Measurements from ENCODE around the gene ZNF791.

The ZNF791 gene

GRCh38 chr19:12581100-12581499 lies 29.6 kb upstream of the ZNF791 start:
- no peak for TF ChIP-seq CTCF (IDR thresholded peaks at IDR 0.05; ENCODE audit: borderline replicate concordance, insufficient read depth, low read depth, low read length)
- H3K4me3 ChIP-seq (ENCODE audit: low read depth, low read length): no peak overlapping the region

DNA sequence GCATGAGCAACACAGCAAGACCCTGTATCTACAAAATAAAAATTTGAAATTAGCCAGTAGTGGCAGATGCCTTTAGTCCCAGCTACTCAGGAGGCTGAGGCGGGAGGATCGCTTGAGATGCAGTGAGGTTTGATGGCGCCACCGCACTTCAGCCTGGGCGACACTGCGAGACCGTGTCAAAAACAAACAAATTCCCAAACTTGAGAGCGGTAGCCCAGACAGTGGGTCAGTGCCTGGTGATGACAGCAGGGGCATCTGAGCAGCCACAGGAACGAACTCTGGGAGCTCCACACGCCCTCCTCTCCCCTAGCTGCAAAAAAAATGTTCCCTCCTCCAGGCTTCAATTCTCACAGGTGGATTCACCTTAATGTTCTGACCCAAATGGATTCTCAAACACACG lies 14.2 kb upstream of the ZNF791 start:
- TF ChIP-seq CTCF (IDR thresholded peaks at IDR 0.05; ENCODE audit: borderline replicate concordance, insufficient read depth, low read depth, low read length): no peak

DNA sequence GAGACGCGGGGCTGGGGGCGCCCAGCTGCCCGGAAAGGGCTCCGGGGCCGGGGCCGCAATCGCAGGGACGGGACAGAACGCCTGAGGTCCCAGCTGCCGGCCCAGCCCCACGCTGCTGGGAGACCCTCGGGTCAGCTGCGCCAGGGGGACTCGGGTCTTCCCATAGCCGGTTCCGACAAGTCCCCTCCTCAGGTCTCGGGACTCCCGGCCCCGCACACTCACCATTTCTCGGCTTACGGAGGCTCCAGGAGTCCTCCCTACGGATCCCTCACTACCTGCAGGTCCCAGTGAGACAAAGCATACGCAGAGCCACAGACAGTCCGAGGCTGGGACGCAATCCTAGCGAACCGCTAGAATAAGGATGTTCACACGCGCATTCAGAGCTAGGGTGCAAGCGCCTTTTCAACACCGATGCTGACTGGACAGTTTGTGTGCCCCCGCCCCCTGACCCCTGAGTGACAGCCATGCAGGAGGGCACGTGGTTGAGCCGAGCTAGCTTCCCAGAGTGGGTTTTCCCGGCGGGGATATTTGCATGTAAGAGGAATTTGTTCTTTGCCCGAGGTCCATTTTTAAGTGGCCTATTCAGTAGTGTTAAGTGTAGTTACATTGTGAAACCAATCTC lies 13.7 kb upstream of the ZNF791 start:
- TF ChIP-seq CTCF (IDR thresholded peaks at IDR 0.05; ENCODE audit: borderline replicate concordance, insufficient read depth, low read depth, low read length): no peak
- H3K4me3 ChIP-seq (ENCODE audit: low read depth, low read length): no peak overlapping the region

More for the DNA sequence above, 14.2 kb upstream of the ZNF791 start:
- no peak overlapping the region for H3K4me3 ChIP-seq (ENCODE audit: low read depth, low read length)

DNA sequence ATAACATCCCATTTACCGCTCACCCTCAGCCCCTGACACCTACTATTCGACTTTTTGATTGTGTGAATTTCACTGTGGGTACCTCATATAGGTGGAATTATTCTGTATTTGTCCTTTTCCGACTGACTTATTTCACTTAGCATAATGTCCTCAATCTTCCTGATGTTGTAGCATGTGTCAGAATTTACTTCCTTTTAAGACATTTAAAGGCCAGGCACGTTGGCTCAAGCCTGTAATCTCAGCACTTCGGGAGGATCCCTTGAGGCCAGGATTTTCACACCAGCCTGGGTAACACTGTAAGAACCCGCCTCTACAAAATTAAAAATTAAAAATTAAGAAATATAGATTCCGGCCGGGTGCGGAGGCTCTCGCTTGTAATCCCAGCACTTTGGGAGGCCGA lies 13.1 kb upstream of the ZNF791 start:
- no peak overlapping the region for H3K4me3 ChIP-seq (ENCODE audit: low read depth, low read length)
- TF ChIP-seq CTCF (IDR thresholded peaks at IDR 0.05; ENCODE audit: borderline replicate concordance, insufficient read depth, low read depth, low read length): no peak

GRCh38 chr19:12603714-12604113 lies 7.0 kb upstream of the ZNF791 start:
- H3K4me3 ChIP-seq (ENCODE audit: low read depth, low read length): no peak overlapping the region
- no peak for TF ChIP-seq CTCF (IDR thresholded peaks at IDR 0.05; ENCODE audit: borderline replicate concordance, insufficient read depth, low read depth, low read length)

GRCh38 chr19:12606796-12607195 lies 3.9 kb upstream of the ZNF791 start:
- no peak for TF ChIP-seq CTCF (IDR thresholded peaks at IDR 0.05; ENCODE audit: borderline replicate concordance, insufficient read depth, low read depth, low read length)
- no peak overlapping the region for H3K4me3 ChIP-seq (ENCODE audit: low read depth, low read length)

- no peak for TF ChIP-seq CTCF (IDR thresholded peaks at IDR 0.05; ENCODE audit: borderline replicate concordance, insufficient read depth, low read depth, low read length)
- H3K4me3 ChIP-seq (ENCODE audit: low read depth, low read length): no peak overlapping the region
Measured at GRCh38 chr19:12607631-12608030, 3.1 kb upstream of the ZNF791 start.

Measured in GM12875 (cell line).